Neutrophil (primary cell): ENCODE data around the gene SULT1A2.

Source experiments
- H3K27ac ChIP-seq: fragments of 200-600 bp; sonication (generic); 2 replicates; pipeline ENCODE4 v1.5.1; 2016; ENCODE audit warnings: mild to moderate bottlenecking, moderate library complexity
- H3K27me3 ChIP-seq: fragments of 200-600 bp; sonication (generic); 2 replicates; pipeline ENCODE4 v1.6.0; 2016; ENCODE audit warnings: mild to moderate bottlenecking
- H3K36me3 ChIP-seq: fragments of 200-600 bp; sonication (generic); 2 replicates; pipeline ENCODE4 v1.5.1; 2017
- H3K4me1 ChIP-seq, 2 experiments: fragments of 200-600 bp in 1 of 2; sonication (generic) in 1 of 2; 1 replicate in 1 of 2; 2 replicates in 1 of 2; pipeline versions ENCODE4 v1.5.1 to v1.6.1; 2013 to 2016; ENCODE audit warnings: low read depth in 1 of 2, low read length in 1 of 2, mild to moderate bottlenecking in 1 of 2, moderate library complexity in 1 of 2; ENCODE audit not compliant: control insufficient read depth in 1 of 2, insufficient read depth in 1 of 2
- H3K4me3 ChIP-seq, 2 experiments: fragments of 200-600 bp in 1 of 2; sonication (generic) in 1 of 2; 1 replicate in 1 of 2; 2 replicates in 1 of 2; pipeline ENCODE4 v1.5.1; 2013 to 2016; ENCODE audit warnings: low read depth in 1 of 2, low read length in 1 of 2, mild to moderate bottlenecking in 1 of 2, moderate library complexity in 1 of 2
- H3K9me3 ChIP-seq: fragments of 200-600 bp; sonication (generic); 2 replicates; pipeline ENCODE4 v1.5.1; 2016
- CTCF ChIP-seq: fragments of 200-600 bp; sonication (generic); IDR thresholded peaks from 2 replicates; pipeline ENCODE4 v1.5.1; 2016; ENCODE audit warnings: antibody characterized with exemption

Gene SULT1A2

DNA sequence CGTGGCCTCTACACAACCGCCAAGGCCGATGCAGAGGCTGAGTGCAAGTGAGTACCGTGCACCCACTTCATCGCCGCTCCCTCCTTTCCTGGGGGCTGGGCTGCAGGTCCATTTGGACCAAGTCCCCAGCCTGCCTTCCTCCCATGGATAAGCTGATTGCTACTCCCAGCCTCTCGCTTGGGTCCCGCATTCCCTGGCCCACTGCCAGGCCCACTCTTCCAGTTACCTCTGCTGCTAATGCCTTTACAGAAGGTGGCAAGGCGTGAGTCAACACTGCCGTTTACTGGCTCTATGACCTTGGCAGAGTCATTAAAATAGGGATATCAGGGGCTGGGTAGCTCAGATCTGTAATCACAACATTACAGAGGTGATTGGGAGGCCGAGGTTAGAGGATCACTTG lies 11.2 kb downstream of the SULT1A2 start:
- TF ChIP-seq CTCF: no peak
- H3K4me3 ChIP-seq: no peak overlapping the region
- H3K4me1 ChIP-seq: no peaks in the 10 kb centered on the region
- H3K9me3 ChIP-seq: no peaks in the 10 kb centered on the region
- H3K27ac ChIP-seq: no peak overlapping the region
- H3K27me3 ChIP-seq: no peaks in the 10 kb centered on the region
- H3K36me3 ChIP-seq: peaks cover 57% of the 10 kb centered on the region

DNA sequence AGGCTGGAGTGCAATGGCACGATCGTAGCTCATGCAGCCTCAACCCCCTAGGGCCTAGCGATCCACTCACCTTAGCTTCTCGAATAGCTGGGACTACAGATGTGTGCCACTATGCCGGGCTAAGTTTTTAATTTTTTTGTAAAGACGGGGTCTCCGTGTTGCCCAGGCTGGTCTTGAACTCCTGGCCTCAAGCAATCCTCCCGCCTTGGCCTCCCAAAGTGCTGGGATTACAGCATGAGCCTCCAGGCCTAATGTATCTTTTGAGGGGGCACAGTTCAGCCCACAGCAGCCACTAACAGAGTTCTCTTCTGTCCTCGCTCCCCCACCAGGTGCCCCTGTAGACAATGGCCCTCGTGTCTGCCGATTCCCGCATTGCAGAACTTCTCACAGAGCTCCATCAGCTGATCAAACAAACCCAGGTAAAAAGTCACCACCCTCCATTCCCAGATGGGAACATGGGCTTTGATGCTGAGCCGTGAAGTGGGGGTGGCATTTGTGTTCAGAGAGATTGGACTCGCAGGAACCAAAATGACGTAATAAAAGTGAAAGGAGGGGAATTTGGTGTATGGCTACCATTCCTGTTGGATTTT lies 16.0 kb downstream of the SULT1A2 start:
- Histone ChIP-seq H3K27ac (no peak overlapping the region), H3K4me3 (no peak overlapping the region), H3K4me1 (no peaks in the 10 kb centered on the region), H3K36me3 (peaks cover 23% of the 10 kb centered on the region), H3K27me3 (no peaks in the 10 kb centered on the region), H3K9me3 (no peaks in the 10 kb centered on the region)
- no peak for TF ChIP-seq CTCF

DNA sequence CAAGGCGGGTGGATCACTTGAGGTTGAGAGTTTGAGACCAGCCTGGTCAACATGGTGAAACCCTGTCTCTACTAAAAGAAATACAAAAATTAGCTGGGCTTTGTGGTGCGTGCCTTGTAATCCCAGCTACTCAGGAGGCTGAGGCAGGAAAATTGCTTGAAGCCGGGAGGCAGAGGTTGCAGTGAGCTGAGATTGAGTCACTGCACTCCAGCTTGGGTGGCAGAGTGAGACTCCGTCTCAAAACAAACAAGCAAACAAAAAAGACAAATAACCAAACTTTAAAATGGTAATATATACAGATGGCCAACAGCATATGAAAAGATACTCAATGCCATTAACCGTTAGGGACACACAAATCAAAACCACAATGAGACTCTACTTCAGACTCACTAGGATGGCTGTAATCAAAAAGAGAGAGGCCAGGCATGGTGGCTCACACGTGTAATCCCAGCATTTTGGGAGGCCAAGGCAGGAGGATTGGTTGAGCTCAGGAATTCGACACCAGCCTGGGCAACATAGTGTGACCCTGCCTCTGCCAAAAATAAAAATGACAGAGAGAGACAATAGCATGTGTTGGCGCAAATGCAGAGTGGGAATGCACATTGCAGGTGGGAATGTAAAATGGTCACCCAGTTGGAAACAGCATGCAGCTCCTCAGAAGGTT lies 21.3 kb downstream of the SULT1A2 start:
- no peak for TF ChIP-seq CTCF
- peaks cover 14 to 15% of the 10 kb centered on the region in 2 experiments for H3K4me1 ChIP-seq
- H3K27ac ChIP-seq: no peak overlapping the region
- H3K9me3 ChIP-seq: no peaks in the 10 kb centered on the region
- no peaks in the 10 kb centered on the region for H3K27me3 ChIP-seq
- no peaks in the 10 kb centered on the region for H3K36me3 ChIP-seq
- H3K4me3 ChIP-seq: no peak overlapping the region

DNA sequence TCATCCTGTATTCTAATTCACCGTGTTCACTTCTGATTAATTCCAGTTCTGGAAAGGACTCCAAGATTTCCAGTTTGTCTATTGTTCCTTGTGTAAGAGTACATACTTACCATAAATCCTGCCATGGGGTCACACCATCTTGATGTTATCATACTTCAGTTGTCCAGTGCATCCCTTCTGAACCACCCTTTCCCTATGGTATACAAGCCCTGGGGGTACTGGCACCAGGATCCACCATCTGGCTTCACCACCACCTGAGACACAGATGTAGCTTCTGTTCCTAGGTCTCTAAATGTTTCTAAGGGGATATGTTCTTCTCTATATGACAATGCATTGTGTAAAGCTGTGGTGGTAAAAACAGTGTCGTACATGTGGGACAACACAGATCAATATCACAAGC lies 21.9 kb downstream of the SULT1A2 start:
- H3K36me3 ChIP-seq: no peaks in the 10 kb centered on the region
- no peak overlapping the region for H3K27ac ChIP-seq
- H3K4me3 ChIP-seq: no peak overlapping the region
- H3K4me1 ChIP-seq: peaks cover 14 to 15% of the 10 kb centered on the region in 2 experiments
- no peak for TF ChIP-seq CTCF
- no peaks in the 10 kb centered on the region for H3K27me3 ChIP-seq
- H3K9me3 ChIP-seq: no peaks in the 10 kb centered on the region

DNA sequence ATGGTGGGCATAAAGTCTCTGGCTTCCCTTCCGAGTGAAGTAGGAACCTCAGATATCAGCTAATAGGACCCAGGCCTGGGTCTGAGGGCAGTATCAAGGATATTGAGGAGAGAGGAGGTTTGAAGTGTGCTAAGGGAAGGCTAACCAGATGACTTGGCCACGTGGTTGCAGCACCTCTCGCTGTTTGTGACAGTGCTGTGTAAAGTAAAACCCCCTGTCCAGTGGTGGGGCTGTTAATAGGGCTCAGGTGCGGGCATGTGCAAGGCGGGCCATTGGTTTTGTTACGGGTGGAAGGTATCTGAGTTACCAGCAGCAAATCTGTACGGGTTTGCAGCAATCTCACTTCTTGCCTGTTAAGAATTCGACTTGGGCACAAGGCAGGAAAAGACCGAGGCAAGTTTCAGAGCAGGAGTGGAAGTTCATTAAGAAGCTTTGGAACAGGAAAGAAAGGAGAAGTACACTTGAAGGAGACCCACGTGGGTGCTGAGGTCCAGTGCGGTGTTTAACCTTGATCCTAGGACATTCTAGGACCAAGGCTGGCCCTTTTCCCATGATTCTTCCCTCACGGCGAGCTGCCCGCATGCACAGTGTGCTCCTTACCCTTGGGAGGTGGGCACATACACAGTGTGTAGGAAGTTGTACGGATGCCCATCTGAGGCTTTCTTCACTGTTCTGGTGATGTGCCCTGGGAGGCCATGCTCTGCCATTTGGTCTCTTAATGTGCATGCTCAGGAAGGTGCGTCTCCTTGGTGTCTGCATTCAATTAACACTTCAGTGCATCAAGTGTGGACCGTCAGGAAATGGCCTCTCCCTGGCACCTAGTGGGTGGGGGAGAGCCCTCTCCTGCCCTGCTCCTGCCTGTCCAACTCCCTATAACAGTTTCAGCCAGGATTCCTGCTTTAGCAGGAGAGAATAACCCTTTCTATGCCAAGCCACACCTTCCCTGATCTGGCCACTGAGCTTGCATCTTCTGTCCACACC lies 22.8 kb downstream of the SULT1A2 start:
- Histone ChIP-seq H3K36me3 (no peaks in the 10 kb centered on the region), H3K27ac (peak overlapping the region; percentile 41), H3K4me1 (peaks cover 14 to 15% of the 10 kb centered on the region in 2 experiments), H3K9me3 (no peaks in the 10 kb centered on the region), H3K27me3 (no peaks in the 10 kb centered on the region), H3K4me3 (no peak overlapping the region)
- TF ChIP-seq CTCF: no peak
